ENCODE measurements around the gene CACNA2D3.
A peak's percentile ranks its signal among the peaks of the same experiment; 100 is the strongest.

CACNA2D3 gene

DNA sequence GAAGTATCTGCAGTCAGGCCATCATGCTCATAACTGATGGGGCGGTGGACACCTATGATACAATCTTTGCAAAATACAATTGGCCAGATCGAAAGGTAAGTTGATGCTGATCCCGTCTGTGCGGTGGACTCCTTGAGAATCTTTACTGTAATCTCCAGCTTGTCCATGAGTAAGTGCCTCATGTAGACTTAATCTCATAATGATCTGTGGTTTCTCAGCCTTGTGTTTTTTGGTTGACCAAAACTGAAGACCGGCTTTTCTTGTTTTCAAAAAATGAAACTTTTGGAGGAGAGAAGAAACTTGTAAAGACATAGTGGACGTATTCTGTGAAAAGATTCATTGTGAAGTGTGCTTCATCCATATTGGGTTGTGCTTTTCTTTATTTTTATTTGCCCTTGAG, 519.8 kb downstream of the CACNA2D3 start:
- DNase-seq, result no peak

DNA sequence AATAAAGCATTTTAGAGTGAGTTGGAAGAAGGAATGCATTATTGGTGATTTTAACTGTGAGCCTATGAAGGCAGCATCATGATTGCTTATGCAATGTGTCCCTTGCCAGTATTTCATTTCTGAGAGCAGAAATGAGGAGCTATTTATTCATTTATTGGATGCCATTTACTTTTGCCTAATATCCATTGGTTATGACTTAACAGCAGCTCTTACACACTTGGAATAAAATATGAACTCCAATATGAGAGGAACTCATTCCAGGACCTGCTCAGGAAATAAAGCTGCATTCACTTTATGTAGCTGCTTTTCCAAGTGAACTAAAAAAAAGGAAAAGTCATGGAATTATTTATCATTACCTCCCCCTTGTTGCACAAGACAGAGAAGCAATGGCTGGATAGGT, 525.4 kb downstream of the CACNA2D3 start:
- no peak for DNase-seq

DNA sequence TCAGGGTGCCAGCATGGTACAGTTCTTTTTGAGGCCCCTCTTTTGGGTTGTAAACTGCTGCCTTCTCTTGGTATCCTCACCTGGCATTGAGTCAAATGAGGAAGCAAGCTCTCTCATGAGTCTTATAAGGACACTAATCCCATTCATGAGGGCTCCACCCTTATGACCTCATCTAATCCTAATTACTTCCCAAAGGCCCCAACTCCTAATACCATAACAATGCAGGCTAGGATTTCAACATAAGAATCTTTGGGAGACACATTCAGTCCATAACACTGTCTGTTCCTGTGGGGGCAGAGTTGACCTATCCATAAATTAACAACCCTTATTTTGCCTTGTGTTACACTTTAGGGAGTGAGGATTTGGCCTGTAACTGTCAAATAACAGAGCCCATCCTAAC, 527.2 kb downstream of the CACNA2D3 start:
- DNase-seq, result no peak

DNA sequence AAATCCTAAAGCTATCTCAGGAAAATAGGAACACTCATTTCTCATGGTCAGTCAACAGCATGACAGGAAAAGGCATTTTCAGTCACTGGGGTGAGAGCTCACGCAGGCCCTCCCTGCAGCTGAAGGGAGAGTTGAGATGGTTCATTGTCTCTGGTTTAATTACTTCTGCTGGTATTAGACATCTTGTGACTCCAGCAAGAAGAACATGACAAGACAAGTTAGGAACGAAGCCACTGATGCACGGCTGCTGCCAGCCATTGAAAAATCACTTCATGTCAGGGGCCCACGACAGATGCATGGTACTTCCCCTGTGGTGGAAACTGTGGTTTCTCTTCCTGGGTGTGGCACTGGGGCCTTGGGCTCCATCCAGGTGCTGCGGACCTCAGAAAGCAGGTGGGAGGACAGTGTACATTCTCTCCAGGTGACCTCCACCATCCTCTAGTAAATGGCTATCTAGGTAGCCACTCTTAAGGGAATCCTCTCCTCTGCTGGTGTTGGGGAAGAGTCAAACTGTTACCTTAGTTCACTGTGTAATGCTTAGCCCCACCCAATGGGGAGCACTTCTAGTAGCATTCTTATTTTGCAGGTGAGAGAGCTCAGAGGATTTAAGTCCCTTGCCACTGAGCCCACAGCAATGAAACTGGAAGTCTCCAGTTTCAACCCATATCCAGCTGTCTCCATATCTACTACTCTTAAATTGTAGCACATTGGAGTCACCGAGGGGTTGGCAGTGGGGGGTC, 531.3 kb downstream of the CACNA2D3 start:
- DNase-seq, result no peak

DNA sequence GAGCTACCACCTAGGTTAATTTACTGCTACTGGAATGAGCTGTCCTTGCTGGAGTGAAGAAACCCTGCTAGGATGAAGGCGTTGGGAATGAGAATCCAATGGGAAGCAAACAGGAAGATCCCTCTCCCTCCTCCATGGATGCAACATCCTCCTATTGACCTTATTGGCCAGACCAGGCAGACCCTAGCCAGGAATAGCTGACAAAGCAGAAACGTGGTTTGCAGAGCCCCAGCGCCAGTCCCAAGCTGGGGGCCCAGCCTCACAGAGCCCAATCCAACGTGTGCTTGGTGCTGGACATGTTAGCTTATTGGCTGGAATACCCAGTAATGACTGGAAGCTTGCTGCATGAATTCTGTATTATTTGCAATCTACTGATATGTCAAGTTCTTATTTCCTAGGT, 532.4 kb downstream of the CACNA2D3 start:
- DNase-seq, result no peak

DNA sequence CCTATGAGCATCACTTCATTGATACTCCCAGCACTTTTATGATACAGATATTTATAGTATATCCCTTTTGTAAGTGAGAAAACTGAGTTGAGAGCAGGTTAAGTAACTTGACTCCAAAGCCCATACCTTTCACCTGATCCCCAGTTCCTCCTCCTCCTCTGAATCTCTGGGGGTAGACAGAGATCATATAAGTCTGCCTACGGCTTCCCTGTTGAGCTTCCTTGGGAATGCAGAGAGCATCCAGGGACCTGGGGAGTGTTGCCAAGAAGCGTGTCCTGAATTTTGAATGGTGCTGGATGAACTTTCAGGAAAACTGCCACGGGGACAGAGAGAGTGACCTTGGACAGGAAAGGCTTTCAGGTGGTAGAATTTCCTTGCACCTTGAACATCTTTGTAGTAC, 537.0 kb downstream of the CACNA2D3 start:
- DNase-seq, result no peak

DNA sequence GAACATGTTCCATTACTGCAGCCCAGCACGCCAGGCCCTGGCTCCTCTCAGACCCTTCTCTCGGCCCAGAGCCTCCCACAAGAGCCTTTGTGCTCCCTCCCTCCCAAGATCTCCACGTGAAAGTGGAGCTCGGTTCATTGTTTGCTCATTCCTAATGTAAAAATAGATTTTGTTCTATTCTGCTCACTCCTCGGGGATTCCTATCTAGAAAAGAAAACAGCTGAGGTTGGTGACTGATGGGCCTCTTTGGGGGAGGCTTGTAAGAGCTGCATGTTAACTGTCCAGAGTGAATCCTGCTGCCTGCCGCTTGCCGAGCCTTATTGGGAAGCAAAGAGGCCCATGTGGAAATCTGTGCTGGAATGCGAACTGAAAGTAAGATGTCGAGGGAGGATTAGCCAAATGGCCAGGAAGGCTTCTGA, 538.4 kb downstream of the CACNA2D3 start:
- DNase-seq, result no peak

DNA sequence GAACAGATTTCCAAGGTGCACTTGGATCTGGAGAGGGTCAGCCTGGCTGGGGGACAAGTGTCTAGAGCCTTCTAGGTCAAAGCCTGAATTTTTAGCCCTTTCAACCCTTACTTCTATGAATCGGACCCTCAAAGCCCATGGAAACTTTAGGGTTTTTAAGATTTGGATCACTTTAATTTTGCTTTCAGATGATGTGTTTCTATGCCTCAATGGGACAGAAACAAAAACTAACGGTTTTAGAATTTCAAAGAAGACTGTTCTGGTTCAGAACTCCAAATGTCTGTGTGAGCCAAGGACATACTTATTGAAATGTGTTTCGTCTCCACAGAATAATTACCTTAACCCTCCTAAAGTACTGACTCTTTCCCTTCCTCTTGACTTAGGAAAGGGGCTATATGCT, 538.8 kb downstream of the CACNA2D3 start:
- DNase-seq, result no peak

DNA sequence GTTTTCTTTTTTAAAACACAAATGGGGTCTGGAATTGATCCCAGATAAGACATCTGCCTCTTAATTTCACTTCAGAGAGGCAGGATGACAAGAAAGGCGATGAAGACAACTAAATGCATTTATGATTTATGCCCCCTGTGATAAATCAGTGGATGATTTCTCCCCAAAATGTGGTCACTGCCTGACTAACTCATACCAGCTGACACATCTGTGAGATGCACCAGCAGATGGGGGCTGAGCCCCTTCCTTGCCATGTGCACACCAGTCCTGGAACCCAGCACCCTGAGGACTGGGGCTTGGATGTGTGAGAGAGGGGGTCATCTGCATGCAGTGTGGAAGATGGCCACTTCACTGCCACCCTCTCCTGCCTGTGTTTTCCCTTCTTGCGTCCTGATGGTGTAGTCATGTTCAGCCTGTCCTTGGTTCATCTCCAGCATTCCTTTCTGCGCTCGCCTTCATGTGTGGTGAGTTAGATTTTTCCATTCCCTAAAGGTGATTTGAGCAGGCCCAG, 541.2 kb downstream of the CACNA2D3 start:
- DNase-seq, result no peak

DNA sequence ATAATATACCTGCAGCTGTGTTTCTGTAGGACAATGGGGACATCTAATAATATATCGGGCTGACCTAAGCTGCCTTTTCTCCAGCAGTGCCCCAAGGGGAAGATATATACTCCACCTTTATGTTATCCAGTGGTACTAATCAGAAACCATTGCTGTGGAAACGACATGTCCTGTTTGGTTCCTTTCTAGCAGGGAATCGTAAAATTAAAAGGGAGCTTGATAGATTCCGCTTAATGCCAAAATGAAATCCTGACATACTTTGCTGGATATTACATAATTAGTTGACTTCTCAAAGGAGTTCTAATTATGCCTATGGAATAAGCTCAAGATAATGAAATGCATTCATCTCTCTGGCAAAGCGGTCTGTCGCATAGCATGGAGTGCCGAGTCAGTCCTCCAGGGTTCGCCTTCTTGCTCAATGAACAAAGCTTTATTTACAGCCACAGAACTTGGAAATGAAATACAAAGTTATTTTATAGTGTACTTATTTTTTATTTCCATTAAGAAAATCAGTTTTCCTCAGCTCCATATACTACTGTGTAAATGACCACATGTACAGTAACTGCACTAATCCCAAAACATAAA, 542.8 kb downstream of the CACNA2D3 start:
- no peak for DNase-seq

DNA sequence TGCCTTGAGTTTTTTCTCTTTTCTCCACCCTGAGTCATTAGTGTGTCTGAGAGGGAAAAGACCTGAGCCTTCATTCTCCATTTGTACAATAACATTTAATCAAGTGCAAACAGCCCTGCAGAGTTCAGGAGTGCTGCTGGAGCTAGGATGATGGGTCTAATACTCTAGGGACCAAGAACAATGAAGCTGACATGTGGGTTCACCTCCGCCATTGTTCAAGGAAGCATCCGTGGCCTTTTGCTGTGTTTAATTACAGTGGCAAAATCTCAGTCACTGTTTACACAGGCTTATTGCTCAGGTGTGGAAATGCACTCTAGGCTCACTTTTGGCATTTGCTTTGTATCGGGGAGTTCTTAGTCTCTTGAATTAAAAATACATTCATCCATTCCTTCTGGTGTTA, 545.9 kb downstream of the CACNA2D3 start:
- no peak for DNase-seq

DNA sequence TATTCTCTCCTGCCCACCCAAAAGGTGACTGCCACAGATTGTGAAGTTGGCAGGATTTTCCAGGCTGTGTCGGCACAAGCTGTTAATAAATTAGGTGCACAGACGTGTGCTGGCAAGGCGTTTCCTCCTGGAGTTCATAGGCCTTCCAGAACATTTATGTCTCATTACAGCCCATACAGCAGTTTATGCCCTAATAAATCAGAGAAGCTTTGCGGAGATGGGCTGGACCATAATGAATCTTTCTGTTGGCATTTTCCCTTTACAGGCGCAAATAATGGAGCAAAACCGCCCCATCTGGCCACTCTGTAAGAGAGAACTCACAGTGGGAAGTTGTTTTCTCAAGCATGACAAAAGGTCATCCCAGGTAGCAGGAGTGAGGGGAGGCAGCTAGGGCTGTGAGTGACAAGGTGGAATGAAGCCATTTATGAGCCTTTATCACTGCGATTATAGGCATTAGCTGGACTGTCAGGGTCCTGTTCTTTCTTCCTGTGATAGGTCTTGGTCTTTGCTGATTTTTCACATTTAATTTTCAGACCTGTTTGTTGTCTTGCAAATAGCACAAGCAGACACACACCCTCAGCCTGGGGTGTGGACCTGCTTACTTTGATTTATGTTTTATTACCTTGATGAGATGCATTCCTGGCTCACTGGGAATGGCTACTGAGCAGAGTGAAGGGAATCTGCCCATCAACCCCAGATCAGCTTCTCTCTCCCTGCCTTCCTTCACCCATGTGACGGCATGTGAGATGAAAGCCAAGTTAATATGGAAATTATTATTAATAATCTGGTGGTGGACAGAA, 548.0 kb downstream of the CACNA2D3 start:
- peak; percentile 70 for DNase-seq

DNA sequence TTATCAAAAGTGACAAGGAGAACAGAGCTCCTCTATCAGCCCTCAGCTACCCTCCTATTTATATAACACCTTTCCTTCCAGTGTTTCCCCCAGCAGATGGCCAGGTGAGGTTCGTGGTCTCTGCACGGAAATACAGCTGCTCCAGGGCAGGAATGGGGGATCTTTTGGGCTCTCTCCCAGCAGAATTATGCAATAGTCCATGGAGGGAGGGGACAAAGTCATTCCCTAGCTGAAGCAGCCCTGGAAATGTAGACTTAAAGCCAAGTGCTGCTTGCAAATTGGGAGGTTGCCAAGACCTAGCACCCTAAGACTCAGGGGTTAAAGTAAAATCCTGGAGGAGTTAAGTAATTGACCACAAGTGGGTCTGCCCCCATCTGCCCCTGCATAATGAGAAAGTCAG, 549.2 kb downstream of the CACNA2D3 start:
- DNase-seq, result peak; percentile 19

DNA sequence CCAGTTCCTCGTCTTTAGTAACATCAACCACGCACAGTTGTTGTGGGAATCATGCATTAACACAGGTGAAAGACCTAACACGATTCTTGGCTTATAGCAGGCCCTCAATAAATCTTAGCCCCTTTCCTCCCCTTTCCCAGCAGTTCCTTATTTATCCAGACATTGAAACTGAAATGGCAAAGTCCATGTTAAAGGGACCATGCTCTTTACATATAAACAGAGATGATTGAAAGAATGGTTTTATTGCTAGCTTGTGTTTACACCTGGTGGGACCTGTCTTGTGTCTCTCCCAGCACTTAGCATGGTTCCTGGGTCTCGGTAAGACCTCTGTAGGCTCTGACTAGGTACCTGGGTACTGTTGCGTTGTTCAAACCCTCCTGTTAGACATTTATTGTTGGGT, 553.7 kb downstream of the CACNA2D3 start:
- no peak for DNase-seq

DNA sequence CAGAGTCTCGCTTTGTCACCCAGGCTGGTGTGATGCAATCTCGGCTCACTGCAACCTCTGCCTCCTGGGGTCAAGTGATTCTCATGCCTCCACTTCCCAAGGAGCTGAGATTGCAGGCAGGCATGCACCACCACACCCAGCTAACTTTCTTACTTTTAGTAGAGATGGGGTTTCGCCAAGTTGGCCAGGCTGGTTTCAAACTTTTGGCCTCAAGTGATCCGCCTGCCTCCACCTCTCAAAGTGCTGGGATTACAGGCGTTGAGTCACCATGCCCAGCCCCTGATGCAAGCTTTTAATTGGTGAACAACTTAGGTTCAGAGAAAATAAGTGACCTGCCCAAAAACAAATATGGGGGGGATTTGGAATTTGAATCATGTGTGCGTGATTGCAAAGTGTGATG, 559.4 kb downstream of the CACNA2D3 start:
- no peak for DNase-seq

DNA sequence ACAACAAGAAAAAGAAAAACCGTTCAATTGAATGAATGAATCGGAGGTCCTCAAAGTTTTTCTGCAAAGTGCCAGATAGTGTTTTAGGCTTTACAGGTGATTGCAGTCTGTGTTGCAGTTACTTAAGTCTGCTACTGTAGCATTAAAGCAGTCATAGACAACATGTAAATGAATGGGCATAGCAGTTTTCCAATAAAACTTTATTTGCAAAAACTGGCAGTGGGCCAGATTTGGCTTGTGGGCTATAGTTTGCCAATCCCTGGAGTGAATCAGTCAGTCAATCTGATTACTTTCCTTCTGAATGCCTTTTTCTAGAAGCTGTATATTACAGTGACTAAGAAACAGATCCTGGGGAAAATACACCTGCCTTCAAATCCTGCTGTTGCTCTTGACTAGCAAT, 562.9 kb downstream of the CACNA2D3 start:
- DNase-seq, result no peak

DNA sequence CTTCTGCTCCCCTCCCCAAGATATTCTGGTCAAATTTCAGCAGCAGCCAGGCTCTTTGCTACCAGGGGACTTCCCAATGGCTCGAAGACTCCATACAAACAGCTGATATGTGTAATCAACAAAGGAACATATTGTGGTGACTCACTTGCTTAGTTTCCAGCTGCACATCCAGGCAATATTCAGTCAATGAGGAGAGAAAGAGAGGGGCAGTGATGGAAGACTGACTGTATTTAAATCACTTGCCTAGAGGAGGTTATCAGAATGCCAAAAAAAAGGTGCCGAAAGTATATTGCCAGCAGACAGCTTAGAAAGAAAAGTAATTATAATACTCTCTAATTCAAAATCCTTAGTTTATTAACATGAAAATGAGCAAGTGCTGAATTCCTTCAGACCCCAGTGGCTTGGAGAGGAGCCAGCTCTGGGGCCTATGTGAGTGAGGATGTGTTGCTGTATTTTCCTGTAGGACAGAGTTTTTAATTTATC, 569.0 kb downstream of the CACNA2D3 start:
- no peak for DNase-seq

DNA sequence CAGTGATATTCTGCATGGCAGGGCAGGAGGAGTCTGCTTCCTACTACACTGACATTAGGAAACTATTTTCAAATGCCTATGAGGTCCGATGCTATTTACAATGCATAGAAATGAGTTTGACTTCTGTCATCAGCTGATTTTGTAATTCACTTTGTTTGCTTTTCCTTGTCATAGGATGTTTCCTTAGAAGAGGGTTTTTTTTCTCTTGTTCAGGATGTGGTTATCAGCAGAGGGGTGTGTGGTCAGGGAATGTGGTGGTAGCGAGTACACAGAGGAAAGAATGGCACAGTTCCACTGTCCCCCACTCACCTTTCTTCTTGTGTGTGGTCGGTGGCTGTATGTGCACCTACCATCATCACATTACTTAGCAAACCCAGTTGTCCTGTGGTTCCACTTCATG, 574.0 kb downstream of the CACNA2D3 start:
- no peak for DNase-seq

DNA sequence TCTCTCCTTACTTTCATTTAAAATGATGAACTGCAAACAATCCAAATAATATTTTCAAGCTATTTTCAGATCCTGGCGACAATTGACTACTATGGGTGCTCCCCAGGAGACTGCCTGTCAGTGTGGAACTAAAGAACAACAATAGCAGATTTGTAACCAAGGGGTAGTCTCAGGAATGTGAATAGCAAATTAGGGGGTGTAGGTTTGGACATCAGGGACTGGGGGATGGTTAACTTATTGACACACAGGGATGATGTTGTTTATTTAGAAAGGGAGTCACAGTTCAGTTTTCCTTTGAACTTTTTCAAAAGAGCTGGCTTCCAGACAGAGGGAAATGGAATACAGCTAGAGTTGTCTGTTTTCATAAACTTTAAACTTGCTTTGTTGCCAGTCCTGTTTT, 575.7 kb downstream of the CACNA2D3 start:
- no peak for DNase-seq

DNA sequence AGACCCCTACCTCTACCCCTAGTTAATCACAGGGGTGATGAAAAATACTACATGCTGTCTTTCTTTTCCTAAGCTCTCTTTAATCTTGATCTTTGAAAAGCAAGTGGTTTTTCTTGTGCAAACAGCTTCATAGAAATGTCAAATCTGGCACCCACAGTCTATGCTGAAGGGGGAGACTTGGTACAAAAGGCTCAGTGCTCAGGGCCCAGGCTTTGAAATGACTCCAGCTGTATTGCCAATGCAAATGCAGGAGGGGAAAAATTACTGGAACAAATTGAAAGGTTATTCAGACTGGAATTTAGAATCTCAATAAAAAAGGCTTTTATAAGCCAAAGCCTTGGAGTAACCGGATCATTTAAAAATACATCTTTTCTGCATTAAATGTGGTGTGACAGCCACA, 581.6 kb downstream of the CACNA2D3 start:
- no peak for DNase-seq

DNA sequence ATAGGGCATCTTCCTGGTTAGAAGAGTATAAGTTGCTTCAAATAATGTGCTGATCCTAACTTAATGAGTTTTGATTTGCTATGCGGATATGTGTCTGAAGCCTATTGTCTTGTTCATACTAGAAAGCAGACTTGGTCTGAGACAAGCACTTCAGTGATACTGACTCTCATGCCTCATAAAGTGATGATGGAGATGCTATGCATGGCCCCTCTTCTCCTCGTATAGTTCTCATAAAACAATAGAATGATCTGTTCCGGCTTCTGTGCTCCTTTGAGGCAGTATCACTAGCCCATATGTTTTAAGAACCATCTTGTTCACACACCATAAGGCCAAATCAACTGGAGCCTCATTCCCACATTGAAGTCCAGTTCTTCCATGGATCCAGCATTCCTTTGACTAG, 583.4 kb downstream of the CACNA2D3 start:
- DNase-seq, result no peak

DNA sequence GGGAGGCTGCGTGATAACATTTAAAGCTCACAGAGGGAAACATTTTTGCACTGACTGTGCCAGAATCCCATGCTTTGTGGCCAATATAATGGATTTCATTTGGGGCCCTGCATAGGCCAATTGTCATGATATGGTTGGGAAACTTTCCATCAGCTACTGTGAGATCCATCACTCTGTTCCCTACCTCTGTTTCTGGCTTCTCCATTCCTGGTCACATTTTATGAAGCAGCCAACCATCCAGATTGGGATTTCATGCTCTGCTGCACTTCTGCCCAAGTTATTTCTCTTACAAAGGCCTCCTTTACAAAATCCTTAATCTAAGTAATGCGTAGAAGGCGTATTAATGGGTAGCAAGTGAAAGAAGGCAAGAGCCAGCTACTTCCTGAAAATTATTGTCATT, 584.4 kb downstream of the CACNA2D3 start:
- DNase-seq, result peak; percentile 40

DNA sequence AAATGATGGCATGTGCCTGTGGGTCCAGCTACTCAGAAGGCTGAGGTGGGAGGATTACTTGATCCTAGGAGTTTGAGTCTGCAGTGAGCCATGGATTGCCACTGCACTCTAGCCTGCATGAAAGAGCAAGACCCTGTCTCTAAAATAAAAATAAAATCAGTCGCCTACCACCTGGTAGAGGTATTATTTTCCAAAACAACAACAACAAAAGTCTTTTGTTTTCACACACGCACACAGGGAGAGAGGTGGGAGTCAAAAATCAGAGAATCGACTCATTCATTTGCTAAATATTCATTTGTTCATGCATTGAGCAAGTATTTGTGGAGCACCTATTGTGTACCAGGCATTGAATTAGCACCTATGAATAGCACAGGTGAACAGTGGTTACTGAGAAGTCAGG, 587.4 kb downstream of the CACNA2D3 start:
- DNase-seq, result no peak

DNA sequence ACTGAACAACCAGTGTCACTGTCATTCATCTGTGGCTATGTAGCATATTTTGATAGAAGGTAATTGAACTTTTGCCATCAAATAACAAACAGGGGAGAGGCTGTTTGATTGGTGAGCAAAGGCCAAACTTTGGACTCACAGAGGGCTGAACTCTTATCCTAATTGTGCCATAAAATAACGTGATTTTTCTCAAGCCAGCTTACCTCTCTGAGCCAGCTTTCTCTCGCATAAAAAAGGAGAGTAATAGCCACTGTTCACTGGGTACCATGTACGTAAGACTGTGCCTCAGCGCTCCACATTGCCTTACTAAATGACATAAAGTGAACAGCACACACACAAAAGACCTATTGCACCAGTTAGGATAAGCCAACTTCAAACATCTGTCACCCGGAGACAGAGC, 588.6 kb downstream of the CACNA2D3 start:
- DNase-seq, result no peak

Data from DMS 273 treated with DMSO at 0.1 percent for 48 hours (cell line).